ENCODE measurements around the gene NOP10.

- no peak for TF ChIP-seq CTCF (IDR thresholded peaks at IDR 0.05)
- TF ChIP-seq POLR2A (IDR thresholded peaks at IDR 0.05): no peak
Observed at GRCh38 chr15:34314491-34315490, 28.1 kb downstream of the NOP10 start.
